Retinal pigment epithelial cell (primary cell): Measurements from ENCODE around the gene COG1.

Experiments
- DNase-seq: peaks from one replicate; pipeline ENCODE4 v3.0.0-alpha.2; 2010; ENCODE audit warnings: low read depth
- H3K4me3 ChIP-seq: 2 replicates; pipeline ENCODE4 v1.5.1; 2011; ENCODE audit warnings: mild to moderate bottlenecking, low read length, control low read depth, moderate library complexity
- CTCF ChIP-seq: conservative IDR thresholded peaks from 2 replicates; pipeline ENCODE4 v1.5.1; 2011; ENCODE audit warnings: low read depth, low read length, control low read depth, inconsistent platforms

COG1 gene

GRCh38 chr17:73163043-73163442, 29.8 kb upstream of the COG1 start:
- no peak for TF ChIP-seq CTCF
- no peak overlapping the region for H3K4me3 ChIP-seq
- no peak for DNase-seq

GRCh38 chr17:73165616-73166404, 27.0 kb upstream of the COG1 start:
- H3K4me3 ChIP-seq: peak overlapping the region; percentile 50
- no peak for TF ChIP-seq CTCF
- no peak for DNase-seq

GRCh38 chr17:73166731-73167581, 25.9 kb upstream of the COG1 start:
- DNase-seq: no peak
- no peak overlapping the region for H3K4me3 ChIP-seq
- TF ChIP-seq CTCF: no peak

- TF ChIP-seq CTCF: no peak
- no peak overlapping the region for H3K4me3 ChIP-seq
- no peak for DNase-seq
These were observed 24.2 kb upstream of the COG1 start for GRCh38 chr17:73168667-73169066.

GRCh38 chr17:73170324-73170723, 22.5 kb upstream of the COG1 start:
- no peak for DNase-seq
- no peak for TF ChIP-seq CTCF
- no peak overlapping the region for H3K4me3 ChIP-seq

- H3K4me3 ChIP-seq: no peak overlapping the region
- no peak for TF ChIP-seq CTCF
- no peak for DNase-seq
These were observed 20.6 kb upstream of the COG1 start for GRCh38 chr17:73172252-73172651.
